ENCODE results near the gene SH3RF2. TPM values are rescaled to one million over a fixed set of nuclear protein-coding genes. Genes with fewer than 3 reads are reported as not detected.

SH3RF2 gene
- total RNA-seq, 1 donor from 2014 or later = 376 TPM

GRCh38 chr5:145941096-145941447, 4.7 kb downstream of the SH3RF2 start:
- TF ChIP-seq, protein P1, sequence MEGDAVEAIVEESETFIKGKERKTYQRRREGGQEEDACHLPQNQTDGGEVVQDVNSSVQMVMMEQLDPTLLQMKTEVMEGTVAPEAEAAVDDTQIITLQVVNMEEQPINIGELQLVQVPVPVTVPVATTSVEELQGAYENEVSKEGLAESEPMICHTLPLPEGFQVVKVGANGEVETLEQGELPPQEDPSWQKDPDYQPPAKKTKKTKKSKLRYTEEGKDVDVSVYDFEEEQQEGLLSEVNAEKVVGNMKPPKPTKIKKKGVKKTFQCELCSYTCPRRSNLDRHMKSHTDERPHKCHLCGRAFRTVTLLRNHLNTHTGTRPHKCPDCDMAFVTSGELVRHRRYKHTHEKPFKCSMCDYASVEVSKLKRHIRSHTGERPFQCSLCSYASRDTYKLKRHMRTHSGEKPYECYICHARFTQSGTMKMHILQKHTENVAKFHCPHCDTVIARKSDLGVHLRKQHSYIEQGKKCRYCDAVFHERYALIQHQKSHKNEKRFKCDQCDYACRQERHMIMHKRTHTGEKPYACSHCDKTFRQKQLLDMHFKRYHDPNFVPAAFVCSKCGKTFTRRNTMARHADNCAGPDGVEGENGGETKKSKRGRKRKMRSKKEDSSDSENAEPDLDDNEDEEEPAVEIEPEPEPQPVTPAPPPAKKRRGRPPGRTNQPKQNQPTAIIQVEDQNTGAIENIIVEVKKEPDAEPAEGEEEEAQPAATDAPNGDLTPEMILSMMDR (IDR thresholded peaks at IDR 0.05; ENCODE audit: borderline replicate concordance) = no peak
- no peak overlapping the region for H3K4me3 ChIP-seq
- no peak overlapping the region for H3K27ac ChIP-seq (replicated peaks)
- peaks cover 58% of the 10 kb centered on the region for H3K4me1 ChIP-seq
- DNase-seq = no peak
- no peaks in the 10 kb centered on the region for H3K9me3 ChIP-seq (replicated peaks)
- no peaks in the 10 kb centered on the region for H3K36me3 ChIP-seq
- intact Hi-C loops (cut with micrococcal nuclease) = no loop called here
- peaks cover 6% of the 10 kb centered on the region for H3K27me3 ChIP-seq (ENCODE audit: low read depth)

DNA sequence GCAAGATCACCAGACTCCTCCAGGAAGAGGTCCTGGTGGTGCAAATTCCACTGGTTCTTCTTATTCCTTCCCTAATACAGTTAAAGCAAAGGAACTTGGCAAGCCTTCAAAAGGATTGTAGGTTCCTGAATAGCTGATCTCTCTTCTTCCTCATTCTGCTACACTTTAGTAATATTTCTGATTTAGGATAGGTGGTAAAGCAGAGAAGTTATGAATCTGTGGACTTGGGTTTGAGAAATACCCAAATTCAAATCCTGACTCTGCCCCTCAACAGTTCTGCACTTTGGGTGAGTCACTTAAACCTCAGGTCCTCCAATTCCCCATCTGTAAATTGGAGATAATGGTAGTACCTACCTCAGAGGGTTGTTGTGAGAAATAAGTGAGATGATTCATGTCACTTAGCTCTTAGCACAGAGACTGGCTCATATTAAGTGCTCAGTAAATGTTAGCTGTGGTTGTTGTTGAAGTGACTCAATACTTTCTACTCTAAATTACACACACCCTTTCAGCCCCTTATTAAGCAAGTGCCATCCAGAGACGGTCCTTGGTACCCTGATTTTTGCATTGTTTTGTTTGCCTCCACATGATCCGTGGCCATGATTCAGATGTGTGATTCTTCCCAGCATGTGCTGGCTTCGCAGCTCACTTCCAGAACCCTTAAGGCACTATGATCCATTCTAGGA, 5.2 kb downstream of the SH3RF2 start:
- H3K27me3 ChIP-seq (ENCODE audit: low read depth) = peaks cover 6% of the 10 kb centered on the region
- DNase-seq = no peak
- H3K27ac ChIP-seq (replicated peaks) = no peak overlapping the region
- intact Hi-C loops (cut with micrococcal nuclease) = no loop called here
- peaks cover 57% of the 10 kb centered on the region for H3K4me1 ChIP-seq
- H3K36me3 ChIP-seq = no peaks in the 10 kb centered on the region
- TF ChIP-seq, protein P1 (IDR thresholded peaks at IDR 0.05; ENCODE audit: borderline replicate concordance) = no peak
- H3K9me3 ChIP-seq (replicated peaks) = no peaks in the 10 kb centered on the region
- no peak overlapping the region for H3K4me3 ChIP-seq

DNA sequence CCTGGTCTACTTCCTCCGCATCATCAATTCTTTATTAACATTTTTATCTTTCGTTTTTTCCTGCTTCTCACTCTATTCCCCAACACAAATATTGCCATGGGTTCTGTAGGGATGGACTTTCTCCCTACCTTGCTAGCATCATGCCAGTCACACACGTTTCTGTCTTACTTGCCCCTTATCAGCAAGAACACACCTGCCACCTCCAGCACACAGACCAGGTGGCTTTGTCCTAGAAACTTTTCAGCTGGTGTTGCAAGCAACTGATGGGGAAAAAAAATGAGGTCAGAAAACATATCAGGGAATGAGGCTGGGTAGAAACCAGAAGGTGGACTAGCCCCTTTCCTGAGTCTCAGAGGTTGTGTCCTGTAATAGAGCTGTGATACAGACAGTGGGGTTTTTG, 5.8 kb downstream of the SH3RF2 start:
- Histone ChIP-seq H3K27me3 (ENCODE audit: low read depth) (peaks cover 5% of the 10 kb centered on the region), H3K9me3 (replicated peaks) (no peaks in the 10 kb centered on the region), H3K36me3 (no peaks in the 10 kb centered on the region), H3K27ac (replicated peaks) (no peak overlapping the region), H3K4me3 (no peak overlapping the region), H3K4me1 (peaks cover 57% of the 10 kb centered on the region)
- TF ChIP-seq, protein P1 (IDR thresholded peaks at IDR 0.05; ENCODE audit: borderline replicate concordance) = no peak
- no peak for DNase-seq
- intact Hi-C loops (cut with micrococcal nuclease) = no loop called here

- intact Hi-C loops (cut with micrococcal nuclease) = no loop called here
- TF ChIP-seq, protein P1 (IDR thresholded peaks at IDR 0.05; ENCODE audit: borderline replicate concordance) = no peak
- Histone ChIP-seq H3K27ac (replicated peaks) (no peak overlapping the region), H3K27me3 (ENCODE audit: low read depth) (no peaks in the 10 kb centered on the region), H3K4me3 (no peak overlapping the region), H3K36me3 (no peaks in the 10 kb centered on the region), H3K9me3 (replicated peaks) (no peaks in the 10 kb centered on the region), H3K4me1 (peaks cover 56% of the 10 kb centered on the region)
- DNase-seq = no peak
Observed at GRCh38 chr5:145942749-145943148, 6.4 kb downstream of the SH3RF2 start.

GRCh38 chr5:145943674-145944121, 7.3 kb downstream of the SH3RF2 start:
- H3K4me1 ChIP-seq = peaks cover 51% of the 10 kb centered on the region
- no peak overlapping the region for H3K27ac ChIP-seq (replicated peaks)
- no peaks in the 10 kb centered on the region for H3K9me3 ChIP-seq (replicated peaks)
- TF ChIP-seq, protein P1 (IDR thresholded peaks at IDR 0.05; ENCODE audit: borderline replicate concordance) = no peak
- no peaks in the 10 kb centered on the region for H3K36me3 ChIP-seq
- no peak for DNase-seq
- no peak overlapping the region for H3K4me3 ChIP-seq
- intact Hi-C loops (cut with micrococcal nuclease) = no loop called here
- H3K27me3 ChIP-seq (ENCODE audit: low read depth) = no peaks in the 10 kb centered on the region

Measured in left ventricle myocardium inferior (tissue), 1 donor.